ENCODE data around the gene ZNF341. TPM values are rescaled to one million over a fixed set of nuclear protein-coding genes. Genes with fewer than 3 reads are reported as not detected.
A peak's percentile ranks its signal among the peaks of the same experiment; 100 is the strongest.

The ZNF341 gene
- polyA plus RNA-seq, 1 donor from 2014 or later = 1.2 TPM

DNA sequence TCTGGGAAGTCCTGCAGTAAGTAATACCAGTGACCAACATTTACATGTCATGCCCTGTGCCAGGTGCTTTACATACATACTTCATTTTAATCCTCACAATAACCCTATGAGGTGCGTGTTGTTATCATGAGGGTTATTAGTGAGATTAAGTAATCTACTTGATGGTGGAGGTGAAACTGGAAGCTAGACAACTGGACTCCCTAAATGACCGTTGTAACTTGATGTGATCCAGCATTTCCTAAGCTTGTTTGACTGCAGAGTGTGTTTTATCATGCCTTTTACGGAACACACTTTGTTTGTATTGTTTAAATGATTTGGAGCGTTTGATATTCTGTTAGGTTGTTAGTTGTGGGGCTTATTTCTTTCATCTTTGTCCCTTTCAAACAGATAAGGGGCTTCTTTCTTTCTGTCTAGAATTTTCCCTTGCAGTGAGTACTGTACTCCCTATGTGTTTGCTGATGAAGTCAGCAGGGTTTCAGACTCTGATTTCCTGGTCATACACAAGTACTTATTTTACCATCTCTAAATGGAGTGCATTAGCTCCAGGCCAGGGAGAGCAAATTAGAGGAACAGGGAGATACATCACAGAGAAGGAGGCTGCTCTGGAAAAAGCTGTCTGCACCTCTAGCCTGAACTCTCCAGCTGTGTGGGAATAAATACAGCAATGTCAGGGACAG lies 109.1 kb downstream of the ZNF341 start:
- no peak overlapping the region for H3K4me3 ChIP-seq (ENCODE audit: low read length)
- H3K4me2 ChIP-seq (ENCODE audit: low read length) = no peak overlapping the region
- no peaks in the 10 kb centered on the region for H3K9me3 ChIP-seq (ENCODE audit: low read length)
- no peaks in the 10 kb centered on the region for H4K20me1 ChIP-seq (ENCODE audit: insufficient read depth)
- H3K9me2 ChIP-seq (ENCODE audit: insufficient read depth, low read length) = no peaks in the 10 kb centered on the region
- no peak overlapping the region for H2AFZ ChIP-seq (ENCODE audit: low read depth, low read length)
- H3K27ac ChIP-seq (ENCODE audit: low read length) = no peak overlapping the region
- H3K27me3 ChIP-seq (ENCODE audit: insufficient read depth, low read depth, low read length) = no peaks in the 10 kb centered on the region
- H3K36me3 ChIP-seq (ENCODE audit: insufficient read depth, low read length) = no peaks in the 10 kb centered on the region
- no peak overlapping the region for H3K9ac ChIP-seq (ENCODE audit: low read length)
- no peaks in the 10 kb centered on the region for H3F3A ChIP-seq (ENCODE audit: insufficient read depth, low read length, poor library complexity, severe bottlenecking)
- H3K79me2 ChIP-seq (replicated peaks; ENCODE audit: insufficient read depth, low read length) = peaks cover 15% of the 10 kb centered on the region
- TF ChIP-seq TAF1 (IDR thresholded peaks at IDR 0.05; ENCODE audit: low read depth) (no peak), POLR2AphosphoS5 (IDR thresholded peaks at IDR 0.05) (peak; percentile 32), EP300 (conservative IDR thresholded peaks at IDR 0.05; ENCODE audit: poor library complexity, severe bottlenecking) (no peak)
- TF ChIP-seq, protein P1, sequence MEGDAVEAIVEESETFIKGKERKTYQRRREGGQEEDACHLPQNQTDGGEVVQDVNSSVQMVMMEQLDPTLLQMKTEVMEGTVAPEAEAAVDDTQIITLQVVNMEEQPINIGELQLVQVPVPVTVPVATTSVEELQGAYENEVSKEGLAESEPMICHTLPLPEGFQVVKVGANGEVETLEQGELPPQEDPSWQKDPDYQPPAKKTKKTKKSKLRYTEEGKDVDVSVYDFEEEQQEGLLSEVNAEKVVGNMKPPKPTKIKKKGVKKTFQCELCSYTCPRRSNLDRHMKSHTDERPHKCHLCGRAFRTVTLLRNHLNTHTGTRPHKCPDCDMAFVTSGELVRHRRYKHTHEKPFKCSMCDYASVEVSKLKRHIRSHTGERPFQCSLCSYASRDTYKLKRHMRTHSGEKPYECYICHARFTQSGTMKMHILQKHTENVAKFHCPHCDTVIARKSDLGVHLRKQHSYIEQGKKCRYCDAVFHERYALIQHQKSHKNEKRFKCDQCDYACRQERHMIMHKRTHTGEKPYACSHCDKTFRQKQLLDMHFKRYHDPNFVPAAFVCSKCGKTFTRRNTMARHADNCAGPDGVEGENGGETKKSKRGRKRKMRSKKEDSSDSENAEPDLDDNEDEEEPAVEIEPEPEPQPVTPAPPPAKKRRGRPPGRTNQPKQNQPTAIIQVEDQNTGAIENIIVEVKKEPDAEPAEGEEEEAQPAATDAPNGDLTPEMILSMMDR (IDR thresholded peaks at IDR 0.05; ENCODE audit: poor library complexity, severe bottlenecking) = no peak
- TF ChIP-seq, protein P2, sequence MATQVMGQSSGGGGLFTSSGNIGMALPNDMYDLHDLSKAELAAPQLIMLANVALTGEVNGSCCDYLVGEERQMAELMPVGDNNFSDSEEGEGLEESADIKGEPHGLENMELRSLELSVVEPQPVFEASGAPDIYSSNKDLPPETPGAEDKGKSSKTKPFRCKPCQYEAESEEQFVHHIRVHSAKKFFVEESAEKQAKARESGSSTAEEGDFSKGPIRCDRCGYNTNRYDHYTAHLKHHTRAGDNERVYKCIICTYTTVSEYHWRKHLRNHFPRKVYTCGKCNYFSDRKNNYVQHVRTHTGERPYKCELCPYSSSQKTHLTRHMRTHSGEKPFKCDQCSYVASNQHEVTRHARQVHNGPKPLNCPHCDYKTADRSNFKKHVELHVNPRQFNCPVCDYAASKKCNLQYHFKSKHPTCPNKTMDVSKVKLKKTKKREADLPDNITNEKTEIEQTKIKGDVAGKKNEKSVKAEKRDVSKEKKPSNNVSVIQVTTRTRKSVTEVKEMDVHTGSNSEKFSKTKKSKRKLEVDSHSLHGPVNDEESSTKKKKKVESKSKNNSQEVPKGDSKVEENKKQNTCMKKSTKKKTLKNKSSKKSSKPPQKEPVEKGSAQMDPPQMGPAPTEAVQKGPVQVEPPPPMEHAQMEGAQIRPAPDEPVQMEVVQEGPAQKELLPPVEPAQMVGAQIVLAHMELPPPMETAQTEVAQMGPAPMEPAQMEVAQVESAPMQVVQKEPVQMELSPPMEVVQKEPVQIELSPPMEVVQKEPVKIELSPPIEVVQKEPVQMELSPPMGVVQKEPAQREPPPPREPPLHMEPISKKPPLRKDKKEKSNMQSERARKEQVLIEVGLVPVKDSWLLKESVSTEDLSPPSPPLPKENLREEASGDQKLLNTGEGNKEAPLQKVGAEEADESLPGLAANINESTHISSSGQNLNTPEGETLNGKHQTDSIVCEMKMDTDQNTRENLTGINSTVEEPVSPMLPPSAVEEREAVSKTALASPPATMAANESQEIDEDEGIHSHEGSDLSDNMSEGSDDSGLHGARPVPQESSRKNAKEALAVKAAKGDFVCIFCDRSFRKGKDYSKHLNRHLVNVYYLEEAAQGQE (IDR thresholded peaks at IDR 0.05; ENCODE audit: borderline replicate concordance) = peak; percentile 30

- no peaks in the 10 kb centered on the region for H3K9me2 ChIP-seq (ENCODE audit: insufficient read depth, low read length)
- no peak overlapping the region for H3K27ac ChIP-seq (ENCODE audit: low read length)
- H2AFZ ChIP-seq (ENCODE audit: low read depth, low read length) = no peak overlapping the region
- H4K20me1 ChIP-seq (ENCODE audit: insufficient read depth) = no peaks in the 10 kb centered on the region
- no peaks in the 10 kb centered on the region for H3K9me3 ChIP-seq (ENCODE audit: low read length)
- no peak overlapping the region for H3K4me2 ChIP-seq (ENCODE audit: low read length)
- H3K36me3 ChIP-seq (ENCODE audit: insufficient read depth, low read length) = no peaks in the 10 kb centered on the region
- H3K4me3 ChIP-seq (ENCODE audit: low read length) = no peak overlapping the region
- TF ChIP-seq POLR2AphosphoS5 (IDR thresholded peaks at IDR 0.05) = no peak
- TF ChIP-seq, protein P1 (IDR thresholded peaks at IDR 0.05; ENCODE audit: poor library complexity, severe bottlenecking) = no peak
- no peak for TF ChIP-seq TAF1 (IDR thresholded peaks at IDR 0.05; ENCODE audit: low read depth)
- TF ChIP-seq MXI1 (conservative IDR thresholded peaks at IDR 0.05; ENCODE audit: poor library complexity, severe bottlenecking) = no peak
- TF ChIP-seq, protein P2 (IDR thresholded peaks at IDR 0.05; ENCODE audit: borderline replicate concordance) = no peak
- no peak for TF ChIP-seq SMC3 (conservative IDR thresholded peaks at IDR 0.05; ENCODE audit: poor library complexity)
- TF ChIP-seq EP300 (conservative IDR thresholded peaks at IDR 0.05; ENCODE audit: poor library complexity, severe bottlenecking) = no peak
- no peak for TF ChIP-seq RAD21 (conservative IDR thresholded peaks at IDR 0.05)
- no peak for TF ChIP-seq EZH2 (IDR thresholded peaks at IDR 0.05; ENCODE audit: borderline replicate concordance, insufficient read depth, low read length, poor library complexity, severe bottlenecking)
- peaks cover 15% of the 10 kb centered on the region for H3K79me2 ChIP-seq (replicated peaks; ENCODE audit: insufficient read depth, low read length)
- no peaks in the 10 kb centered on the region for H3F3A ChIP-seq (ENCODE audit: insufficient read depth, low read length, poor library complexity, severe bottlenecking)
- H3K9ac ChIP-seq (ENCODE audit: low read length) = no peak overlapping the region
- no peaks in the 10 kb centered on the region for H3K27me3 ChIP-seq (ENCODE audit: insufficient read depth, low read depth, low read length)
Observed at GRCh38 chr20:33841436-33841799, 109.6 kb downstream of the ZNF341 start.

Data from neural cell (in vitro differentiated cells).